T-helper 17 cell (primary cell): ENCODE measurements around the gene TMEM121. TPM values are rescaled to one million over a fixed set of nuclear protein-coding genes. Genes with fewer than 3 reads are reported as not detected.
A peak's percentile ranks its signal among the peaks of the same experiment; 100 is the strongest.
"Not testable (repeated sequence)": the region's sequence is repeated elsewhere in the genome, so short reads cannot be mapped to it uniquely, and the experiment has no call there.

Experiments
- ATAC-seq: fragments of 150-1000 bp; cut with Tn5 transposase; 2 replicates; pipeline ENCODE4 v1.10.0; 2021; ENCODE audit warnings: mild to moderate bottlenecking, moderate library complexity
- DNase-seq, 3 donors: peaks; one replicate each; pipeline versions ENCODE4 v3.0.0 to v3.0.0-alpha.2; 2020 to 2021
- H3K9me3 ChIP-seq: one replicate; pipeline ENCODE4 v1.7.0; 2013; ENCODE audit warnings: low read length, mild to moderate bottlenecking; ENCODE audit not compliant: control insufficient read depth, poor library complexity, severe bottlenecking
- H3K27ac Mint-ChIP-seq: one replicate; pipeline ENCODE4 v1.8.0; 2022; ENCODE audit warnings: mild to moderate bottlenecking, moderate library complexity, mixed read lengths
- H3K27me3 Mint-ChIP-seq: one replicate; pipeline ENCODE4 v1.8.0; 2022; ENCODE audit warnings: mixed read lengths
- H3K36me3 Mint-ChIP-seq: one replicate; pipeline ENCODE4 v1.8.0; 2022; ENCODE audit warnings: low read depth, mixed read lengths
- H3K4me1 Mint-ChIP-seq: one replicate; pipeline ENCODE4 v1.8.0; 2022; ENCODE audit warnings: mild to moderate bottlenecking, mixed read lengths
- H3K4me3 Mint-ChIP-seq: one replicate; pipeline ENCODE4 v1.8.0; 2022; ENCODE audit warnings: mild to moderate bottlenecking, moderate library complexity, mixed read lengths
- total RNA-seq, 4 donors: library from RNA in 2 of 4; stranded (reverse) in 2 of 4; gene quantifications; one replicate each; pipeline ENCODE4 v1.2.3 and lab custom pipeline; 2022 to 2026

The TMEM121 gene
- total RNA-seq, 2 donors from 2014 or later = 0.85 to 2.6 TPM

DNA sequence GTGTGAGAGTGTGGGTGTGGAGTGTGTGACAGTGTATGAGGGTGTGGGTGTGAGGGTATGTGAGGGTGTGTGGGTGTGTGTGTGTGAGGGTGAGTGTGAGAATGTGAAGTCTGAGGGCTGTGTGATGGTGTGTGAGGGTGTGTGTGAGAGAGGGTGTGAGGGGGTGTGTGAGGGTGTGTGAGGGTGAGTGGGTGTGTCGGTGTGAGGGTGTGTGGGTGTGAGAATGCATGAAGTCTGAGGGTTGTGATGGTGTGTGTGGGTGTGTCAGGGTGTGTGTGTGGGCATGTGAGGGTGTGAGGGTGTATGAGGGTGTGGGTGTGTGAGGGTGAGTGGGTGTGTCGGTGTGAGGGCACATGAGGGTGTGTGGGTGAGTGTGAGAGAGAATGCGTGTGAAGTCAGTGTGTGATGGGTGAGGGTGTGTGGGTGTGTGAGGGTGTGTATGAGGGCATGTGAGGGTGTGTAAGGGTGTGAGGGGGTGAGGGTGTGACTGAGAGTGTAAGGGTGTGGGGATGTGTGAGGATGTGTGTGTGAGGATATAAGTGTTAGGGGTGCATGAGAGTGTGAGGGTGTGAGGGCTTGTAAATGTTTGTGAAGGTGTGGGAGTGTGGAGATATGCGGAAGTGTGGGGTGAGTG lies 36.4 kb downstream of the TMEM121 start:
- no peak overlapping the region for H3K27ac Mint-ChIP-seq
- DNase-seq (no peak), ATAC-seq (no peak)
- no peaks in the 10 kb centered on the region for H3K36me3 Mint-ChIP-seq
- peak overlapping the region; percentile 3 for H3K4me3 Mint-ChIP-seq
- H3K9me3 ChIP-seq = no peaks in the 10 kb centered on the region
- H3K27me3 Mint-ChIP-seq = no peaks in the 10 kb centered on the region
- peaks cover 7% of the 10 kb centered on the region for H3K4me1 Mint-ChIP-seq

DNA sequence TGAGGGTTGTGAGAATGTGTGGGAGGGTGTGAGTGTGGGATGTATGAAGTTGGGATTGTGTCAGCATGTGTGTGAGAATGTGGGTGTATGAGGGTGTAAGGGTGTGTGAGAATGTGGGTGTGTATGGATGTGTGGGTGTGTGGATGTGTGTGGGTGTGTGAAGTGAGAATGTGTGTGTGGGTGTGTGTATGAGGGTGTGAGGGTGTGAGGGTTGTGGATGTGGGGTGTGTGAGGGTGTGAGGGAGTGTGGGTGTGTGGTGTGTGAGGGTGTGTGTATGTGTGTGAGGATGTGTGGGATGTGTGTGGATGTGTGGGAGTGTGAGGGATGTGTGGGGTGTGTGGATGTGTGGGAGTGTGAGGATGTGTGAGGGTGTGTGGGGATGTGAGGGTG lies 37.0 kb downstream of the TMEM121 start:
- no peak for DNase-seq
- no peak for ATAC-seq
- no peaks in the 10 kb centered on the region for H3K9me3 ChIP-seq
- H3K27me3 Mint-ChIP-seq = no peaks in the 10 kb centered on the region
- H3K36me3 Mint-ChIP-seq = no peaks in the 10 kb centered on the region
- H3K27ac Mint-ChIP-seq = no peak overlapping the region
- H3K4me1 Mint-ChIP-seq = peaks cover 7% of the 10 kb centered on the region
- H3K4me3 Mint-ChIP-seq = no peak overlapping the region

DNA sequence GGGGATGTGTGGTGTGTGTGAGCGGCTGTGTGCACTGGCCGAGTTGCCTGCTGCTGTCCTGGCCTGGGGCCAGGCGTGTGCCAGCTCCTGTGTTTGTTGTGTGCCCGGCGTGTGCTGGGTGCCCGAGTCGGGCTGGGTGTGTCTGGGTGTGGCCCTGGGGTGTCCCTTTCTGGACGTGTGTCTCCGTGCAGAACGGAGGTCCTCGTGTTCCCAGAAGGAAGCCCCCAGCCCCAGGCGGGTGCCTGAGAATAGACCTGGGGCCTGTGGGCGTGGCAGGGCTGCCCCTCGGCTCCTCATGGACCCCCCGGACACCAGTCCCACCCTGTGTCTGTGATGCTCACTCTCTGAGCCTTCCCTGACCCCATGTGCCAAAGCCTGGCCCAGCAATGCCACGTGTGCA lies 38.2 kb downstream of the TMEM121 start:
- DNase-seq, ATAC-seq, H3K27me3 Mint-ChIP-seq, H3K9me3 ChIP-seq, H3K36me3 Mint-ChIP-seq, H3K4me3 Mint-ChIP-seq, H3K27ac Mint-ChIP-seq: not testable (repeated sequence)
- peaks cover 12% of the 10 kb centered on the region for H3K4me1 Mint-ChIP-seq

DNA sequence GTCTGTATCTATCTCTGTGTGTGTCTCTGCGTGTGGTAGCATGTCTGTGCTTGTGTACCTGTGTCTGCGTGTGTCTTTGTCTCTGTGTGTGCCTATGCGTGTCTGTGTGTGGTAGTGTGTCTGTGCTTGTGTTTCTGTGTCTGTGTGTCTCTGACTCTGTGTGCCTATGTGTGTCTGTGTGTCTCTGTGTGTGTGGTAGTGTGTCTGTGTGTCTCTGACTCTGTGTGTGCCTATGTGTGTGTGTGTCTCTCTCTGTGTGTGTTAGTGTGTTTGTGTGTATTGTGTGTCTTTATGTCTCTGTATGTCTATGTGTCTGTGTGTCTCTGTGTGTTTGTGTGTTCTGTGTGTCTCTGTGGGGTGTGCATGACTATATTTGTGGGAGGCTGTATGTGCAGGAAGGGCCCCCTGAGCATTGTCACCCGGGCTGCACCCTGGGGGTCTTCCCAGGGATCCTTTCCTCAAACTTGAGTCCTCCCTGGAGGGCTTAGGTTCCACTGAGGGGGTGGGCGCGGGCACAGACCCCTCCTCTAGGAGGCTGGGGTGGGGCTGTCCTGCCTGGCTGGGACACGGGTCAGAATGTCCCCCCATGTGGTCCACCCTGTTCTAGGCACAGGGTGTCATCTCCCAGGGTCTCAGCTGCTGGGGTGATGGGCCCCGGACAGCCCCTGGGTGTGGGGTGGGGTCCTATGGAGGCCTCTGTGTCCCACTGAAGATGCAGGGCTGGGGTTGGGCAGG lies 39.0 kb downstream of the TMEM121 start:
- DNase-seq, H3K9me3 ChIP-seq, ATAC-seq, H3K36me3 Mint-ChIP-seq, H3K4me3 Mint-ChIP-seq, H3K27me3 Mint-ChIP-seq: not testable (repeated sequence)
- peaks cover 17% of the 10 kb centered on the region for H3K4me1 Mint-ChIP-seq
- H3K27ac Mint-ChIP-seq = peak overlapping the region; percentile 2

DNA sequence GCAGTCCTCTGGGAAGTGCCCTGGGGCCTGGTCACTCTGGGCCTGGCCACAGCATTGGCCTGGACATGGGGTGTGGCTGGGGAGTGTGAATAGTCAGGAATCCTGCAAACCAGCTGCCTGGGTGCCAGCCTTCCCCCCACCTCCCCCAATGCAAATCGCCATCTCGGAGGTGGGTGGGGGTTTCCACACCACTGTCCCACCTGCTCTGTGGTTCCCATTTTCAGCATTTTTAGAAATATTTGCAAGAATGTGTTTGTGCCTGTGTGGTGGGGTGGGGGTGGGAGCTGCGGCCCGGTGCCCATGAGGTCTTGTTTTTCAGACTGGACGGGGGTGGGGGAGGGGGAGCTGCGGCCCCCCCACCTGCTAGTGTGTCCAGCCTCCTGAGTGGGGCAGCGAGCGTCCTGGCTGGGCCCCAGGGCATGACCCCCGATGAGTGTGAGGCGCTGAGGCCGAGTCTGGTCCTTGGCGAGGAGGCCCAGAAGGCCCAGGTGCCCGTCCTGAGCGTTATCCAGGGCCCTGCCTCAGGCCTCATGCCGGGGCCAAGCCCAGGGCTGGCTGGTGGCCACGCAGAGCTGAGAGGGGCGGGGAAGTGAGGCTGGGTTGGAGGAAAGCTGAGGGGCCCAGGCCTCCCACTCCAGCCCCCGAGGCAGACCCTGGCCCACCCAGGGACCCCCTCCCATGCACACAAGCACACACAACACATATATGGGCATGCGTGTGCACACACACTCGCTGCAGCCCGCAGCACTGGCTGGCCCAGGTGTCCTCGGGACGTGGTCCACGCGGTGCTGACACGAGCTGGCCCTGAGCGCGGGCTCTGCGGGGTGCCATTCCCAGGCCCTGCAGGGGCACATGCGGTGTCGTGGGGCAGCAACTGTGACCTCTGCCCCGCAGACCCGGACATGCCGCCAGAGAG lies 40.1 kb downstream of the TMEM121 start:
- ATAC-seq = peak; percentile 52
- H3K4me1 Mint-ChIP-seq = peaks cover 23% of the 10 kb centered on the region
- not testable (repeated sequence) for H3K36me3 Mint-ChIP-seq, H3K4me3 Mint-ChIP-seq, H3K9me3 ChIP-seq, H3K27ac Mint-ChIP-seq, DNase-seq, H3K27me3 Mint-ChIP-seq

DNA sequence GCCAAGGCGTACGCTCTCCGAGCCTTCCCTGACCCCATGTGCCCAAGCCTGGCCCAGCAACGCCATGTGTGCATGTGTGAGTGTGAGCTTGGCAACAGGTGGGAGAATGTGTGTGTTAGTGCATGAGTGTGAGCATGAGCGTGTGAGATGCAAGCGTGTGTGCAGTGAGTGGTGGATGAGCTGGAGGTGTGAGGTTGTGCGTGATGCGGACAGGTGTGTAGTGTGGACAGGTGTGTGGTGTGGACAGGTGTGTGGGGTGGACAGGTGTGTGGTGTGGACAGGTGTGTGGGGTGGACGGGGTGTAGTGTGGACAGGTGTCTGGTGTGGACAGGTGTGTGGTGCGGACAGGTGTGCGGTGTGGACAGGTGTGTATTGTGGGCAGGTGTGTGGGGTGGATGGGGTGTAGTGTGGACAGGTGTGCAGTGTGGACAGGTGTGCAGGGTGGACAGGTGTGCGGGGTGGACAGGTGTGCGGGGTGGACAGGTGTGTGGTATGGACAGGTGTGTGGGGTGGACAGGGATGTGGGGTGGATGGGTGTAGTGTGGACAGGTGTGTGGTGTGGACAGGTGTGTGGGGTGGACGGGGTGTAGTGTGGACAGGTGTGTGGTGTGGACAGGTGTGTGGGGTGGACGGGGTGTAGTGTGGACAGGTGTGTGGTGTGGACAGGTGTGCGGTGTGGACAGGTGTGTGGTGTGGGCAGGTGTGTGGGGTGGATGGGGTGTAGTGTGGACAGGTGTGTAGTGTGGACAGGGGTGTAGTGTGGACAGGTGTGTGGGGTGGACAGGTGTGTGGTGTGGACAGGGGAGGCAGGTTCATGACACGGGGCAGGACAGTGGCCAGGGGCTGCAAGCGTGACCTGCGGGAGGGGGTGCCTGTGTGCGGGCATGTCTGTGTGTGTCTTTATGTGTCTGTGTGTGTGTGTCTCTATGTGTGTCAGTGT lies 41.1 kb downstream of the TMEM121 start:
- H3K9me3 ChIP-seq, H3K27ac Mint-ChIP-seq, H3K4me3 Mint-ChIP-seq, ATAC-seq, H3K36me3 Mint-ChIP-seq, H3K27me3 Mint-ChIP-seq, DNase-seq: not testable (repeated sequence)
- H3K4me1 Mint-ChIP-seq = peaks cover 23% of the 10 kb centered on the region

DNA sequence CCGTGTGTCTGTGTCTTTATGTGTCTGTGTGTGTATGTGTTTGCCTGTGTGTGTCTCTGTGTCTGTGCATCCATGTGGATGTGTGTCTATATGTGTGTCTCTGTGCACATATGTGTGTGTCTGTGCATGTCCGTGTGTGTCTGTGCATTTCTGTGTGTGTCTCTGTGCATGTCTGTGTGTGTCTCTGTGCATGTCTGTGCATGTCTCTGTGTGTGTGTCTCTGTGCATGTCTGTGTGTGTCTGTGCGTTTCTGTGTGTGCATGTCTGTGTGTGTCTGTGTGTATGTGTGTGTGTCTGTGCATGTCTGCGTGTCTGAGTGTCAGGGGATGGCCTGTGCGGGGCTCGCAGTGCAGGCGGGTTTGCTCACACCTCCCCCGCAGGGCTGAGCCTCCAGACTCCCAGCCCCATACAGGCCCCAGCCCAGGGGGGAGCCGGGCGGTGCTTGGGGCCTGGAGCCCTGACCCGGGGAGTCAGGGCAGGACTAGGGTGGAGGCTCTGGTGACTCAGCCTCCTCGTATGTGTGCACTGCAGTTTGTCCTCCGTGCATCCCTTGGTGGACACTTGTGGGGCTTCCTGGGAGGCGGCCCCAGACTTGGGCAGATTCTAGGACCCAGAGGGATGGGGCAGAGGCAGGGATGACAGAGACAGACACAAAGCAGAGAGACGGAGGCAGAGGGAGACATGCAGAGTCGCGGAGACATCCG lies 41.9 kb downstream of the TMEM121 start:
- ATAC-seq, H3K4me3 Mint-ChIP-seq, DNase-seq, H3K27ac Mint-ChIP-seq, H3K36me3 Mint-ChIP-seq, H3K27me3 Mint-ChIP-seq, H3K9me3 ChIP-seq: not testable (repeated sequence)
- H3K4me1 Mint-ChIP-seq = peaks cover 25% of the 10 kb centered on the region

DNA sequence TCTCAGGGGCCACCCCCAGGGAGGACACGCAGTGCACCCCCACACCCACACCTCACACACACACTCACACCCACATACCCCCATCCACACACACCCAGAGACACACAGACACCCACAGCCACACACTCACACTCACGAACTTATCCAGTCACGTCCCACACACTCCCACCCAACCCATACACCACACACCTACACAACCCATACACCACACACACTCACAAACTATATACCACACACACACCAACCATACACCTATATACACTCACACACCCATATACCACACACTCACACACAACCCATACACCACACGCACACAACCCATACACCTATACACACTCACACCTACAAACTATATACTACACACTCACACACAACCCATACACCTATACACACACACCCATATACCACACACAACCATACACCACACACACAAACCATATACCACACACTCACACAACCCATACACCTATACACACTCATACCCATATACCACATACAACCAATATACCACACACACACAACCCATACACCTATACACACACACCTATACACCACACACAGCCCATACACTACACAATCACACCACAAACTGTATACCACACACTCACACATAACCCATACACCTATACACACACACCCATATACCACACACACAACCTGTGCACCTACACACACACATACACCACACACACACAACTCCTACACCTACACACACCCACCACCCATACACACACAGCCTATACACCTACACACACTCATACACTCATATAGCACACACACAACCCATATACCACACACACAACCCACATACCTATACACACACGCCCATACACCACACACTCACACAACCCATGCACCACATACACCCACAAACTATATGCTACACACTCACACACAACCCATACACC lies 42.7 kb downstream of the TMEM121 start:
- DNase-seq (no peak), ATAC-seq (no peak)
- Mint-ChIP-seq H3K36me3 (peaks cover 5% of the 10 kb centered on the region), H3K4me1 (peaks cover 25% of the 10 kb centered on the region), H3K27ac (no peak overlapping the region), H3K4me3 (no peak overlapping the region), H3K27me3 (no peaks in the 10 kb centered on the region)
- H3K9me3 ChIP-seq = no peaks in the 10 kb centered on the region

DNA sequence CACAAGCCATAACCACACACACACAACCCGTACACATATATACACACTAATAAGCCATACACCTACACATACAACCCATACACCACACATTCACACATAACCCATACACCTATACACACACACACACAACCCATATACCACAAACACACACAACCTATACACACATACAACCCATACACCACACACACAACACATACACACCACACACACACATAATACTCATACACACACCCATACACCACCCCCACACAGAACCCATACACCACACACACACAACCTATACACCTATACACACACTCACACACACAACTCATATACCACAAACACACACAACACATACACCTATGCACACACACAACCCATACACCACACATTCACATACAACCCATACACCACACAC lies 44.1 kb downstream of the TMEM121 start:
- Mint-ChIP-seq H3K4me1 (peaks cover 21% of the 10 kb centered on the region), H3K36me3 (peaks cover 5% of the 10 kb centered on the region)

DNA sequence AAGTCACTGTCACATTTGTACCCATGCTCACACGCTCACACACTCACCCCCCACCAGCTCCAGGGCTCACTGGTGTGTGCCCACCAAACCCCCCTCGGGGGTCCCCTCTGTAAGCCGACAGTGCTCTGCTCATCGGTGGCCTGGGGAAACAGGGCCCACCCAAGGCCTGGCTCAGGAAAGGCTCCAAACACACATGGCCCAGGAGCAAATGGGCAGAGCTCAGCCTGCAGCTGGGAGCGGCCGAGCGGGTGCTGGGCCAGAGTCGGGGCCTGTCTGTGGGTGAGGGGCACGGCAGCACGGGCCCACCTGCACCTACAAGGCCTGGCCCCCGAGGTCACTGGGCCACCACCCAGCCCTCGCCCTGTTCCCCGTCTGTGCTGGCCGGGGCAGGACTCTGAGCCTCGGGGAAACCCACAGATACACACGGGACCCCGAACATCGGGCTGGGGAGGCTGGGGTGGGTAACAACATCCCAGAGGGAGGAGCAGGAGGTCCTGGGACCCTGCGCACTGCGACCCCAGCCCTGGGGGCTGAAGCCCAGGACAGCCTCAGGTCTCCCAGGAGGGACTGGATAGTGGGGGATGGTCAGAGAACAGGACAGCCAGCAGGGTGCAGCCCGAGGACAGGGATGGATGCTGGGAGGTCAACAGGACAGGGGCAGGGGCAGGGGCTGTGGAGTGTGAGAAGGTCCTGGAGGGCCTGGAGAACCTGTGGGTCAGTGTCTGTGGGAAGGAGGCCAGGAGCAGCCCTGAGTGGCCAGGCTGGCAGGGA lies 45.0 kb downstream of the TMEM121 start:
- not testable (repeated sequence) for H3K36me3 Mint-ChIP-seq, H3K27me3 Mint-ChIP-seq, ATAC-seq, H3K27ac Mint-ChIP-seq, H3K9me3 ChIP-seq, DNase-seq, H3K4me3 Mint-ChIP-seq
- peaks cover 24% of the 10 kb centered on the region for H3K4me1 Mint-ChIP-seq

More for the DNA sequence above, 44.1 kb downstream of the TMEM121 start:
- ATAC-seq = no peak
- H3K4me3 Mint-ChIP-seq = no peak overlapping the region
- H3K27me3 Mint-ChIP-seq = no peaks in the 10 kb centered on the region
- no peak overlapping the region for H3K27ac Mint-ChIP-seq
- H3K9me3 ChIP-seq = no peaks in the 10 kb centered on the region
- no peak for DNase-seq

DNA sequence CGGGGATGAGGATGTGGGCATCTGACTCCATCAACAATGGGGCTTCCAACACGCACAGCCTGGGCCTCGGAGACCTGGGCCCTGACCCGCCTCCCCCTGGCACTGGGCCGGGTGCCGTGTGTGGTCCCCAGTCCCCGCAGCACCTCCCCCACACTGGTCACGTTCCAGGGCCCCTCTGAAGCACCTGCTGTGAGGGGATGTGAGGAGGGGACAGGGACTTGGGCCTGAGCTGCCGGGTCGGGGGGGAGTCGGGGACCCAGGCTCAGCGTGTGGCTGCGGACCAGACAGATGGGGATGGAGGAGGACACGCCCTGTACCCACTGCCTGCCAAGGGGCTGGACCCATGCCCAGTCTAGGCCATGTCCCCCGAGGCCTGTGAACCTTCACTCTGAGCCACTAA lies 45.7 kb downstream of the TMEM121 start:
- H3K4me1 Mint-ChIP-seq = peaks cover 31% of the 10 kb centered on the region
- not testable (repeated sequence) for H3K36me3 Mint-ChIP-seq, H3K27me3 Mint-ChIP-seq, H3K27ac Mint-ChIP-seq, H3K4me3 Mint-ChIP-seq, H3K9me3 ChIP-seq, DNase-seq
- ATAC-seq = peak; percentile 5
